Inferior parietal cortex (tissue), 1 donor: Measurements from ENCODE around the gene GCLC.
"Not testable (repeated sequence)": the region's sequence is repeated elsewhere in the genome, so short reads cannot be mapped to it uniquely, and the experiment has no call there.

Experiments used
- DNase-seq: peaks from one replicate; pipeline ENCODE4 v3.0.0-alpha.2; 2016; ENCODE audit errors: extremely low spot score

Gene GCLC

DNA sequence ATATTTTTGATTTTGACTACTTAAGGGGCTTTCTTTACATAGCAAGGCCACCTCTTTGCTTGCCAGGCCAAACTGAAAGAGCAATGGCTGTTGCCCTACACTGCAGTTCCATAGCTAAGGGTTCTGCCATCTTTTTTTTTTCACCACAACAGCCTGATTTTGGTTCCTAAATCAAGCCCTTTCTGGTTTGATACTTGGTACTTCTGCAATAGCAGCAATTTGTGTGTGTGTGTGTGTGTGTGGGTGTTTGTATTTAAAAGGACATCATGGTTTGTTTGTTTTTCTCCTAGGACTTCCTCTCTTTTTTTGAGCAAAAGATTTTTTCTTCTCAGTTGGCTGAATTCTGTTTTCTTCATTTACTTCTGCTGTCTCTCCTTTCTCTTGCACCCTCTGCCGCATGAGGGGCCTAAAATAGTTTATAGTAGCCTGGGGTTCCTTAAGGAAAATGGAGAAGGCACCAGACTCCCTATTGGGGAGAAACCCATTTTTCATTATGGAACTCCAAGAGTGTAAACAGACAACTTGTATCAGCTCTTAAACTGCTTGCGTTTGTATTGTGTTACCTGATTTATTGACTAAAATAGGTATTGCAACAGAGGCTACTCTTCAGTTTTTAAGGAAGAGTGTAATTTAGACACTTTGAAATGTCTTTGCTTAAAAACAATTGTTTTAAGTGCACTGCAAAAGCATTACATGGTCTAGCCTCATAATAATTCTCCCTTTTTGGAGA, 12.2 kb upstream of the GCLC start:
- DNase-seq, result no peak

DNA sequence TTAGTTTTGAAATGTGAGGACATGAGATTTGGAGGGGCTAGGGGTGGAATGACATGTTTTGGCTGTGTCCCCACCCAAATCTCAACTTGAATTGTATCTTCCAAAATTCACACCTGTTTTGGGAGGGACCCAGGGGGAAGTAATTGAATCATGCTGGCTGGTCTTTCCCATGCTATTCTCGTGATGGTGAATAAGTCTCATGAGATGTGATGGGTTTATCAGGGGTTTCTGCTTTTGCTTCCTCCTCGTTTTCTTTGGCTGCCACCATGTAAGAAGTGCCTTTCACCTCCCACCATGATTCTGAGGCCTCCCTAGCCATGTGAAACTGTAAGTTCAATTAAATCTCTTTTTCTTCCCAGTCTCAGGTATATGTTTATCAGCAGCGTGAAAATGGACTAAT, 8.7 kb upstream of the GCLC start:
- DNase-seq, result not testable (repeated sequence)

DNA sequence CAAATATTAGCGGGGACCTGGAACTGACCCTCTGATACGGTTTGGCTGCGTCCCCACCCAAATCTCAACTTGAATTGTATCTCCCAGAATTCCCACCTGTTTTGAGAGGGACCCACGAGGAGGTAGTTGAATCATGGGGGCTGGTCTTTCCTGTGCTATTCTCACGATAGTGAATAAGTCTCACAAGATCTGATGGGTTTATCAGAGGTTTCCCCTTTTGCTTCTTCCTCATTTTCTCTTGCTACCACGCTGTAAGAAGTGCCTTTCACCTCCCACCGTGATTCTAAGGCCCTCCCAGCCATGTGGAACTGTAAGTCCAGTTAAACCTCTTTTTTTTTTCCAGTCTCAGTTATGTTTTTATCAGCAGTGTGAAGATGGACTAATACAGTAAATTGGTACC, 6.8 kb upstream of the GCLC start:
- not testable (repeated sequence) for DNase-seq

DNA sequence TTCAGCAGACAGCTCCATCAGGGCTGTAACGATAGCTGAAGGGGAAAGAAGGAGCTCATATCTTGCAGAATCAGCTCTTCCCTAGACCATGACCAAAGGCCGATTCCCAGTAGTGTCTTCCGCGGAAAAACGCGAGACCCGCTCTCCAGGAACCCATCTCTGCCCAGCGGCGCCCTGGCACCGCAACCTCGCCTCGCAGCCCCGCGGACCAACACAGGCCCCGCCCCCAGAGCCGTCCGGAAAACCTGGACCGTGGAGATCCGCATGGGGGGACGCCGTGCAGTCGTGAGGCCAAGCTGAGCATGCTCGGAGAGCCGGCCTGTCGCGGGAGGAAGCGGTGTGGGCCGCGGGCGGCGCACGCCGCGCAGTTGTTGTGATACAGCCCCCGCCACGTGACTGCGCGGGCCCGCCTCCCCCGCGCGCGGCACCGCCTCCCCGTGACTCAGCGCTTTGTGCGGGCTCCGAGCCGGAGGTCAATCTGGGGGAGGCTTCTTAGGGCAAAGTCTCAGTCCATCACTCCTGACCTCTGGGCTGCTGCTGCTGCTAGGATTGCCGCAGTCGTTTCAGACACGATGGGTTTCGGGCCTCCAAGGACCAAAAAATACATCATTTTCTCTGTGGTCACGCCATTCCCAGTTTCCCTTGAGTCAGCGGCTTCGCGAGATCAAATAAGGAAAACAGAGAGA, 3.1 kb upstream of the GCLC start:
- peak; percentile 97 for DNase-seq

DNA sequence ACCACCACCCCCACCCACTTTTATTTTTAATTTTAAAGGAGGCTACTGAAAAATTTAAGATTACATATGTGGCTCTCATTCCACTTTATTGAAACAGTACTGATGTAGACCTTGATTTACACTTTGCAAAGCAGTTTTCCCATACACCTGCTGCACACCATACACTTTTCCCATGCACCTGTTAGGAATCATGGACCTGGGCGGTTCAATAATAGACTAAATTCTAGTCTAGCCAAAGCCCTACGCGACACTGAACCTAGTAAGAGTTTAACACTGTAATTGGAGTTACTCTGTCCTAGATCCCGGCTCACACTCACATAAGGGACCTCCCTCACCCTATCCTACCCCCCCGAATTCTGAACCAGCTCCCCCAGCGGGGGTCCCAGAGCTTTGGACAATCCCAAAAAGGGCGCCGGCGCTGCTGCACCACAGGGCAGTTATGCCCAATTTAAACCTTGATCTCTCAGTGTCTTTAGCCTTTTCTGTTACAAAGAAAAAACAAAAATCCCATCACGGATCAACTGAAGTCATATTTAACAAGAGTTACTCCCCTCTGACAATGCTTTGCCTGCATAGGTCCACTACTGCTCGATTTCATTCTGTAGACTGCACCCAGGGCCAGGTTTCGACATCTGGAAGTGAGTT, 2.4 kb upstream of the GCLC start:
- DNase-seq, result no peak

DNA sequence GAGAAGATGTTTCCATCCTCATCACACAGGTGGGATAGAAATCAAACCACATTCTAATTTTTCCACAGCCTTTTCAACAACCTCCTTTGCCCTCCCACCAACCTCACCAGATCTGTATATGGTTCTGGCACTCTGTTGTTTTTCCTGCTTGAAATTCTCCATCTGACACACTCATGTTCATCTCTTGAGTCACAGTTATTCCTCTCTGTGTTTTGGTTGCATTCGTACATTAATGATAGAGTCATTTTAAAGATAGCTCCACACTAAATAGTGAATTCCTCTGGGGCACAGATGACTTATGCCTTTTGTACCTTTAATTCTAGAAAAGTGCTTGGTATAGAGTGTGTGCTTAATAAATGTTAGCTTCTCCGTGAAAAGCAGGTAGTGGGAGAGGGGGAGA, 1.4 kb upstream of the GCLC start:
- no peak for DNase-seq

DNA sequence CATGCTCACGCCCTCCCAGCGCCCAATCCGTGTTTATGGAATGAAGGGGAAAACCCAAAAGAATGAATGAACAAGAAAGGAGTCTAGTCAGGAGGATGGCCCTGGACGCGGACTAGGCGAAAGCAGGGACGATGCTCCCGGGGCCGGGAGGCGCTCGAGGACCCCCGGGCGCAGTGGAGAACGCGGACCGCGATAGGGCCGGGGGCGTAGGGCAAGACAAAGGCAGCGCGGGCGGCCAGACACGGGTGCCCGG, 758 bp downstream of the GCLC start:
- no peak for DNase-seq

DNA sequence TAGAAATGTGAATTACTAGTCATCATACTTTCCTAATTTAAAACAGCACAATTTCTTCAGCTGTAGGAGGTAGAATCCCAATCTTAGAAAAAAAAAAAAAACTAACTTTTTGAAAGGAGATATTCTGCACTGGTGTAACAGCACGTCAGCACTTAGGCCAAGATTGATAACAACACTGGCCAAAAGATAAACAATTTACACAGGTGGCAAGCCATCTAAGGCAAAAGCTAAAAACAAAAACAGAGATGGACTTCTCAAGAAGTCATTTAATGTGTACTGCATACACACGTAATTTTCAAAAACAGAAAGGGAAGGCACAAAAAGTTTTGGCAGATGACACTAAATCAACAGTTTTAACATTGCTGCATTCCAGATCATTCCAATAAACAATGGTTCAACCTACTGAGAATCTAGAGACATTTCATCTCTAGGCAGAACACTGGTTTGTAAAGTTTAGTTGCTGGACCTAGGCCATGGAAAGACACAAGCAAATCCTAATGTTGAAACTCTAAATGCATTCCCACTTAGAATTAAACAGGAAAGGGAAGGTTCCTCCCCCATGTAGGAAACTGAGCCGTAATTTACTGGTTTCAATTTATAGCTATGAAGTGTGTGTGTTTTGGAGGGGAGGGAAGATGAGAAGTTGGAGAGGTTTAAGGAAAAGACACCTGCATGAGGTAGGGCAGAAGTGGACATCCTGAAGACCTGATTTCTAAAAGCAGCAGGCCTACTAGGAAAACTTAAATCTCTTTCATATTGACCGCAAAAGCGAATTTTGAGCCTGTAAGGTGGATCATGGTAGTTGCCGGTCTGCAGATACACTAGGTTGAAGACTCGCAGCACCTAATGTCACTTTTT, 1.3 kb downstream of the GCLC start:
- no peak for DNase-seq

DNA sequence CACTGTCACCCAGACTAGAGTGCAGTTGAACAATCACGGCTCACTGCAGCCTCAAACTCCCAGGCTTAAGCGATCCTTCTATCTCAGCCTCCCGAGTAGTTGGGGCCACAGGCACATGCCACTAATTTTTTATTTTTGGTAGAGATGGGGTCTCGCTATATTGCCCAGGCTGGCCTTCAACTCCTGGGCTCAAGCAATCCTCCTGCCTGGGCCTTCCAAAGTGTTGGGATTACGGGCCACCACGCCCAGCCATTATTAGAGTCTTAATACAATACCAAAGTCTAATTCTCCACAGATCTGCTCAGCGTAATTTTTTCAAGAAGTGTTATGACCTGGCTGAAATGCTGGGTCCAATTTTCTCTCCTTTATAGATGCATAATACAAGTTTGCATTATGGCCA, 3.0 kb downstream of the GCLC start:
- no peak for DNase-seq

DNA sequence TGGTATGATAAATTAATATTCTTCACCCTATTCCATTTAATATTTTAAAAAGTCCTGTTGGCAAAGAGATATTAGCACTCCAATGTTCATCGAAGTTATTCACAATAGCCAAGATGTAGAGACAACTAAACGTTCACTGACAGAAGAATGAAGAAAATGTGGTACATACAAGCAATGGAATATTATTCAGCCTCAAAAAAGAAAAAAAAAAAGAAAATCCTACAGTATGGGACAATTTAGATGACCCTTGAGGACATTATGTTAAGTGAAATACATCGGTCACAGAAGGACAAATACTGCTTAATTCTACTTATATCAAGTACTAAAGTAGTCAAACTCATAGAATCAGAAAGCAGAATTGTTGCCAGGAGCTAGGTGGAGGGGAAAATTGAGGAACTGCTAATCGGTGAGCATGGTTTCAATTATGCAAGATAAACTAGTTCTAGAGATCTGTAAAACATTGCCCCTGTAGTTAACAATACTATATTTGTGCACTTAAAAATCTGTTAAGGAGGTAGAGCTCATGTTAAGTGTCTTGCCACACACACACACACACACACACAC, 4.7 kb downstream of the GCLC start:
- no peak for DNase-seq

DNA sequence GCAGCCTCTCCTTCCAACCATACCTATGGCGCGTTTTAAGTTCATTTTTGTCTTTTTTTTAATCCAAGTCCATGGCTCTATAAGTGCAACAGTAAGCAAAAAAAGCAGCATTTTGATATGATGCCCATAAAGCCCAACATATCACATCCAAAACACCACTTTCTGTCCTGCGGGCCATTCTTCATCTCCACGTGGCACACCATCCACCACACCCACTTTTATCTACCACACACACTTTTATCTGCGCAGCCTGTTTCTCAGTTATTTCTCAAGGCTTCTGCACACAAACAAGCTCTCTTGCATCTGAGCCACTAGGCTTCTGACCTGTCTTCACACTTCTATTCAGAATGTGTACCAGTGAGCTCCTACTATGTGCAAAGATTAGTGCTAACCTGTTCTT, 5.3 kb downstream of the GCLC start:
- DNase-seq, result no peak

DNA sequence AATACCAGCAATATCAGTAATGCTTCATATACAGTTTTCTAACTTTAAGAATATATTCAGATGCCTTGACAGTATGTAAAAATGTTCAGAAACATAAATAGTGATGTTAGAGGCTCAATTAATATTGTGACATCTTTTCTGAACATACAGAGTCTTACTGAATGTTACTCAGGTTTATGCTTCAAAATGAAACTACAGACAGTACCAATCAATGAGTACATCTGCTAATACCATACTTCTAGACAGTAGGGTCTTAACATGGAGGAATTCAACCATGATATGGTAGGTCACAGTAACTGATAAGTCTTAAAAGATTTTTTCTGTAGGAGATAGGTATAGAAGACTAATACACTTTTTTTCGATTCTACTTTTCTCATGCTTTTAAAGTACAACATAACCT, 8.3 kb downstream of the GCLC start:
- DNase-seq, result no peak

DNA sequence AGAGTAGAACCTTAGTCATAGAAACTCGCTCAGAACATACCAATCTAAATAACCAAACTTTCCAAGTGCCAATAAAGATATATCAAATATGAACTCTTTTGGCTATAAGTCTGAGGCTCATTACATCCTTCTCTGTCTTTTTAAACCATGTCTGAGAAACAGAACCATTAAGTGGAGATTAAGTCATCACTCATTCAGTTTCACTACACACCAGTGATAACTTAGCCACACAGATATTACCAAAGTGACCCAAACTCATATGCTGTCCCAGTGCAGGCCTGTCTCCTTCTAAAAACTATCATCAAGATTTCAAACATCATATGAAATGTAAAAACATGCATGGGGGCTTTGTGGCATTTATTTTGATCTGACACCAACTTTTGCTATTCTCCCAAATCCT, 12.0 kb downstream of the GCLC start:
- no peak for DNase-seq

DNA sequence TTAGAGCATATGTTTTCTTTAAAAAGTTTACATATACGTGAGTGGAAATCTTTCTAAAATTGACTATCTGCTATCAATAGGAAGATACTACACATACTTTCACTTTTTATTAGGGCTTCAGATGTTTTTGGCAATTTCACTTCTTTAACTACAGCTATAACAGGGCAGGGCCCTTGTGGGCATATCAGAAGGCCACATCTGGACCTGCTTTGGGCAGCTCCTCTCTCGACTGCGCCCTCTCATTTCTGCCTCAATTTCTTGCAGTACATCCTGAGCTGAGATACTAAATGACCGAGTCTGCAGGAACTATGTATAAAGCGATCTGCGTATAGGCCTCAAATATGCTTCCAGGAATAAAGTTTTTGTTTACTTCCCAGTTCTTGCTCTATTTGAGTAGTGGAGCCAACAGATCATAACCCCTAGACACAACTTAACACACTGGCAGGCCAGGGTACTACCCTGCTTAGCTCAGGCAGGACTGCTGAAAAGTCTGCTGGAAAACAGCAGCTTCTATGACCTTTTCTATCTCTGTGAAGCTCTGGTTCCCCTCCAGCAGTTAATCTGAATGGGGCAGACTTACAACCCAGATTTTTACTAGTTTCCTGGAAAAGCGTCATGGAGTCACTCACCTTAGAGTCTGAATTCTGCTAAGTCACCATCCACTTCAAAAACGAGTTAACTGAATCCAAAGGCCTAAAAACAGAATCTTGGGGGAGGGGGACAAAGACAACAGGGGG, 12.7 kb downstream of the GCLC start:
- DNase-seq, result no peak

DNA sequence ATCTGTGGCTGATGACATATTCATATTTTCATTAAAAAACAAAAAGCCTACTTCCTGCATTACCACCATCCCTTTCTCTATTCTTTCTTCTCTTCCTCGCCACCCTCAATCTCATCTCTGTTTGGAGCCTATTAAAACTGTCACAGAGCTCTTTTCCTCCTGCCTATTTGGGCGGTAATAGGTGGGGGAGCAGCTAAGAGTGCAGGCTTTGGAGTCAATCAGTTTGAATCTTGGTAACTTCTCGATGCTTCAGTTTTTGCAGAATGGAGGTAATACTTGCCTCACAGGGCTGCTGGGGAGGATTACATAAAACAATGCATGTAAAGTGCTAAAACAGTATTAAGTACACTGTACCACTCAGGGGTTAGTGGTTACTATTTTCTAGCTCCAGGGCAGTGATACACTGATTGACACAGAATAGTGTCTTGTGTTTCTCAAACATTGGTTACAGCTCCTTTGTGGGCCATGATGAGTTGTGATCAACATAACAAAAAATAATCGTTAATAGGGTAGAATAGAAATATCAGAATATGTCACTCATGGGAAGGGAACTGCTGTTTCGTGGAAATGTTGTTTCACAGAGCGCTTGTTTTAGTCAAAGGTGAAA, 14.0 kb downstream of the GCLC start:
- no peak for DNase-seq

DNA sequence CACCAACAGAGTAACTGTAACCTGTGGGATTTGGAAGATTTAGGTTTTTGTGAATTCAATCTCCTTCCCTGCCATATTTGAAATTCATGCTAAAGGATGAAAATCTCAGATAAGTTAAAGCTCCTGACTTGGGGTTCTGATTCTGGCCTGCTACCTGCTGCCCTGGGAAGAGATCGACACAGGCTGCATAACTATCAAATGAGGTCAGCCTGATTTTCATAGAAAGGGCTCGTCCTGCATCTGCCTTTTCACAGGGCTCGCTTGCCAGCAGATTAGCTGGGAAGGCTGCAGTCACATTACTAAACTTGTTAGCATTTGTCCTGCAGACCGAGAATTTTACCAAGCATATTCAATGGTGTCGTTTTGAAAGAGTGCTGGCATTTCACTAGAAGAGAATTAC, 14.6 kb downstream of the GCLC start:
- no peak for DNase-seq

DNA sequence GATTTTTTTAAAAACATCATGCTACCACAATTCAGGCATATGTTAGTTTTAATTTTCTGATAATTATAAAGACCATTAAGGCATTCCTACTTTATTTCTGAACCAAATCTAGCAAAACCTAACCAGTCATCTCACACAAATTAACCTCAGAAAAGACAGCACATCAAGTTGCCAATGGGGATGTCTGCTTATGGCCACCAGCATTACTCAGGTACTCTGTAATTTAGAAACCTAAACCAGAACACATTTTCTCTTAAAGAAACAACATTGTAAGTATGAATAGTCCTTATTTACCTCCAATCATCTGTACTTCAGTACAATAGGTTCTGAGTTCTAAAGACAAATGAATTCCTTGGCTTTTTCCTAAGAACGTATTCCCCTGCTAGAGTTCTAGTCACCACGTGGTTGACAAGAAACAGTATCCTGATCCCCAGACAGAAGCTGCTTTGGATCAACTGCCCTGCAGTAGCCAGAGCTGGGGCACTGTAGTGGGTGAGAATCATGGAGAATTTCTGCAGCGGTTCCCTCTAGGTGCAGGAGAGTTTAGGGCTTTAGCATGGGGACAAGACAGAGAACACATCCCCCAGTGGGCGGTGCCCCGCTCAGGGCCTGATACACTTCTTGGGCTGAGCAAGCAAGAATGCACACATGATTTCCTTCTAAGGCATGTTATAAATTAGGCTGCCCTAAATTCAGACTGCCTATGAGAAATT, 15.4 kb downstream of the GCLC start:
- DNase-seq, result no peak

DNA sequence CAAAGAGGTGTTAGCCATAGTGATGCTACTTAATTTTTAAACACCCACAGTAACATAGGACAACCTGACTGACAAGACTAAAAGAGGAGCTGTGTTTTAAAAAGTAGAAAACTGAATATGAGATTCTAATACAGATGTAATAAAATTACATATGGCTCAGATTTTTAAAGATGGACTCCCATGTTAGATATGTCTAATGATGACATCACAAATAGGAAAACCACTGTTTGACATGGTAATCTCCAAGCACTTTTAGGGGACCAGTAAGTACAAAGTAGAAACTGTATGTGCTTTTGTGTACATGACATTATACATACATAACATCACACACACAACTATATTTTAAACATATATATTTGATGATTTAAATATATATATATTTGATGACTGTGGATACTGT, 16.8 kb downstream of the GCLC start:
- no peak for DNase-seq

DNA sequence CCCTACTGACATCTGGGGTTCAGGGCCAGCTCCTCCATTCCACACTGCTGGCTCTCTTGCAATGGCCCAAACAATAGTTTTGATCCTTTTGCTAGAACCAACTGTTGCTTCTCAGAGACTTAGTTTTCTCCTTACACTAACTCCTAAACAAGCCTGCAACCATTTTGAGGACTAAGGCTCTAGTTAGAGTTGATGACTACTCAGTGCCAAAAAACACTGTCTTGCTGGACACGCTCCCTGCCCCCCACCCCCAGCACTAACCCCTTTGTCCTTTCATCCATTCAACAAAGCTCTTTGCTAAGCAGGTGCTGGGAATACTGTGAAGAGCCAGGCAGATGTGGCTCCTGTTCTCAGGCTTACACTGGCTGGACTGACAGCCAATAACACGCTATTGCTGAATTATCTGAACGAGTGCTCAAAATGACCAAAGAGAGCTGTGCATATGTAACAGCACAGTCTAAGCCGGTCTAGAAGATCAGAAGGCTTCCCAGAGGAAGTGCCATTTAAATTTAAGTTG, 17.6 kb downstream of the GCLC start:
- no peak for DNase-seq

DNA sequence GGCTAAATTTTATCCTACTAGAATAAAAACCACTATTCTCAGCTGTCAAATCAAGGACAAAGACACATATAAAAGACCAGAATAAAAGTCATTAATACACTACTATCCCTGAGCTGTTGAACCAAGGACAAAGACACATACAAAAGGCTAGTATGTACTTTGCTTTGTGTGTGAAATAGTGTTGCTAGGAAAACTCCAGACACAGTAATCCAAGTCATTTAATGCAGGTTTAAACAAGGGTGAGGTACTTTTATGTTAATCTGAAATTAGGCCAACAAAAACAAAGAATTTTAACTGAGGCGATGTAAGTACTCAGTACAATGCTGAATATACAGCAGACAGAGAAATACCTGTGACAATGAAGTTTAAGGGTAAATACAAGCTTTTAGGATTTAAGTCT, 18.9 kb downstream of the GCLC start:
- no peak for DNase-seq
